HepG2 (cell line): ENCODE measurements around the gene NRP1. TPM values are rescaled to one million over a fixed set of nuclear protein-coding genes. Genes with fewer than 3 reads are reported as not detected.

Source experiments
- AHDC1 ChIP-seq: sonication (generic); formaldehyde crosslinking; IDR thresholded peaks from 2 replicates; pipeline ENCODE4 v1.5.1; 2020; ENCODE audit warnings: mild to moderate bottlenecking, missing genetic modification reagents, borderline replicate concordance
- ATF4 ChIP-seq, 2 experiments: fragments of 450-650 bp in 1 of 2; sonication (generic) in 1 of 2; formaldehyde crosslinking; IDR thresholded peaks; 2 replicates each; pipeline versions ENCODE4 v1.5.0 to v1.8.0; 2020 to 2022; ENCODE audit warnings: mild to moderate bottlenecking in 1 of 2, missing genetic modification reagents in 1 of 2
- GMEB1 ChIP-seq: sonication (generic); formaldehyde crosslinking; IDR thresholded peaks from 2 replicates; pipeline ENCODE4 v1.5.1; 2020; ENCODE audit warnings: missing genetic modification reagents, mild to moderate bottlenecking, borderline replicate concordance
- HMGXB3 ChIP-seq: sonication (generic); formaldehyde crosslinking; IDR thresholded peaks from 2 replicates; pipeline ENCODE4 v1.4.0; 2020; ENCODE audit warnings: missing genetic modification reagents, borderline replicate concordance
- TFE3 ChIP-seq: IDR thresholded peaks from 2 replicates; pipeline ENCODE4 v1.6.1; 2016
- ZBTB20 ChIP-seq: sonication (generic); formaldehyde crosslinking; IDR thresholded peaks from 2 replicates; pipeline ENCODE4 v1.8.1; 2023; ENCODE audit warnings: missing genetic modification reagents, low read depth, mild to moderate bottlenecking, borderline replicate concordance
- ZGPAT ChIP-seq: IDR thresholded peaks from 2 replicates; pipeline ENCODE4 v1.6.1; 2016; ENCODE audit warnings: mild to moderate bottlenecking
- ZNF350 ChIP-seq: sonication (generic); formaldehyde crosslinking; IDR thresholded peaks from 2 replicates; pipeline ENCODE4 v1.4.0; 2020; ENCODE audit warnings: mild to moderate bottlenecking, low read depth, missing genetic modification reagents, borderline replicate concordance
- ZNF577 ChIP-seq: sonication (generic); formaldehyde crosslinking; IDR thresholded peaks from 2 replicates; pipeline ENCODE4 v1.4.0; 2020; ENCODE audit warnings: mild to moderate bottlenecking, low read depth, missing genetic modification reagents, borderline replicate concordance
- ZNF644 ChIP-seq: IDR thresholded peaks from 2 replicates; pipeline ENCODE4 v1.6.1; 2016; ENCODE audit warnings: low read depth
- polyA plus RNA-seq, 8 experiments: library from polyadenylated mRNA; depleted of rRNA in 3 of 8; stranded (reverse) in 7 of 8; unstranded in 1 of 8; fragments of >200 nt; fragmentation: Illumina TruSeq in 4 of 8; extraction: Trizol in 4 of 8; gene quantifications; 2 replicates each; pipeline versions ENCODE4 v1.2.1 to v1.2.3, GENCODE V29; 2011 to 2016; ENCODE audit warnings: low read depth in 4 of 8, missing spikeins in 1 of 8, mixed read lengths in 1 of 8; ENCODE audit not compliant: insufficient read depth in 1 of 8
- total RNA-seq, 5 experiments: library from RNA; depleted of rRNA; stranded (reverse); fragments of >200 nt; fragmentation: Illumina TruSeq; extraction: Trizol; gene quantifications; 2 replicates each; pipeline ENCODE4 v1.2.3, GENCODE V29; 2016; ENCODE audit warnings: low read depth in 1 of 5

NRP1 gene
- total and polyA plus RNA-seq, 2 of the 13 experiments (the other 11 are each of a cell fraction or from before 2014, with no cell fraction given), result 5.3 to 5.8 TPM

GRCh38 chr10:33196710-33197491 is 137.6 kb downstream of the NRP1 start (continued):
- peak in 1 of 2 experiments; percentile 30; a peak in 1 of 4 replicates for TF ChIP-seq ATF4 (CRISPR knock-in tag; IDR thresholded peaks at IDR 0.05)
- TF ChIP-seq HMGXB3 (CRISPR knock-in tag), result peak; percentile 22; the same call in 1 of the 2 replicates
- TF ChIP-seq ZNF350 (CRISPR knock-in tag), result 0 out of 2 replicates have a peak, but pooled peaks have one; percentile 36
- no peak for TF ChIP-seq ZNF577 (CRISPR knock-in tag)
- TF ChIP-seq GMEB1, result 0 out of 2 replicates have a peak, but pooled peaks have one; percentile 16
- TF ChIP-seq AHDC1, result peak; percentile 76; the same call in 1 of the 2 replicates
- TF ChIP-seq TFE3, result 0 out of 2 replicates have a peak, but pooled peaks have one; percentile 5
- TF ChIP-seq ZGPAT (CRISPR knock-in tag), result peak; percentile 51
- TF ChIP-seq ZBTB20 (CRISPR knock-in tag), result no peak
- 0 out of 2 replicates have a peak, but pooled peaks have one; percentile 6 for TF ChIP-seq ZNF644
